AML-193 (cell line): ENCODE results near the gene LYRM1.
A peak's percentile ranks its signal among the peaks of the same experiment; 100 is the strongest.
"Not testable (repeated sequence)": the region's sequence is repeated elsewhere in the genome, so short reads cannot be mapped to it uniquely, and the experiment has no call there.

ENCODE experiments used
- DNase-seq, 2 experiments: peaks; one replicate each; lab custom pipeline; 2025; lab: John Stamatoyannopoulos, UW

LYRM1 gene

DNA sequence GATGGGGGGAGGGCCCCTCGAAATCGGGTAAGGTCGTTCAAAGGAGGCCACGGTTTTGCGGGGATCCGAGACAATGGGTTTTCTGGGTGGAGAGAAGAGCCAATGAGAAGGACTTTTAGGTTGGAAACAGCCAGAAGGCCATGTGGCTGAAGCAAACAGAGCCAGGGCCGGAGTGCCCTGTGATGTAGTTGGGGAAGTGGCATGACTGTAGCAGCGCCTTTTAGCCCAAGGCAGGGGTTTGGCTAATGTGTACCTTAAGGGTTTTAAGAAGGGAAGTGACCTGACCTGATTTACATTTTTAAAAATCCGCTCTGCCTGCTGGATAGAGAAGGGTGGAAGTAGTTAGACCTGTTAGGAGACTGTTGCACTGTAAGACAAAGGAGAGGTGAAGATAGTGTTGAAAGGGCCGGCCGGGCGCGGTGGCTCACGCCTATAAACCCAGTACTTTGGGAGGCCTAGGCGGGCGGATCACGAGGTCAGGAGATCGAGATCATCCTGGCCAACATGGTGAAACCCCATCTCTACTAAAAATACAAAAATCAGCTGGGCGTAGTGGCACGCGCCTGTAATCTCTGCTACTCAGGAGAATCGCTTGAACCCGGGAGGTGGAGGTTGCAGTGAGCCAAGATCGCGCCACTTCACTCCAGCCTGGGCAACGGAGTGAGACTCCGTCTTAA, 1.0 kb downstream of the LYRM1 start:
- peak; percentile 45 to 61 for DNase-seq

DNA sequence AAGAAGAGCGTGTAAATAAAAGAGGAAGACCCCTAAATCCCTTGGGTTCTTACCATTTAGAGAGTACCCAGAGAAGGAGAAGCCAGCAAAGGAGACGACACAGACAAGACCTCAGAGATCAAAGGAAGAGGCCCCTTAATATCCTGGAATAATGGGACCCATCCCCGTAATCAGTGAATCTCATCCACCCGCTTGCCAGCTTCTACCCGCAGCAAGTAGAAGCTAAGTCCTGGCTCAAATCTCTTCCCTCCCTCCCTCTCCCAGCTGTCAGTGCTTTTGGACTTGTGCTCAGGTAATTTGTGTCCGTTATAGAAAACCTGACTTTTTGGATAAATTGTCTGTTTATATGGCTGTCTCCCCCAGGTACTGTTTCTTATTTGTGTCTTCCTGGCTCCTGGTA, 1.9 kb downstream of the LYRM1 start:
- no peak for DNase-seq

DNA sequence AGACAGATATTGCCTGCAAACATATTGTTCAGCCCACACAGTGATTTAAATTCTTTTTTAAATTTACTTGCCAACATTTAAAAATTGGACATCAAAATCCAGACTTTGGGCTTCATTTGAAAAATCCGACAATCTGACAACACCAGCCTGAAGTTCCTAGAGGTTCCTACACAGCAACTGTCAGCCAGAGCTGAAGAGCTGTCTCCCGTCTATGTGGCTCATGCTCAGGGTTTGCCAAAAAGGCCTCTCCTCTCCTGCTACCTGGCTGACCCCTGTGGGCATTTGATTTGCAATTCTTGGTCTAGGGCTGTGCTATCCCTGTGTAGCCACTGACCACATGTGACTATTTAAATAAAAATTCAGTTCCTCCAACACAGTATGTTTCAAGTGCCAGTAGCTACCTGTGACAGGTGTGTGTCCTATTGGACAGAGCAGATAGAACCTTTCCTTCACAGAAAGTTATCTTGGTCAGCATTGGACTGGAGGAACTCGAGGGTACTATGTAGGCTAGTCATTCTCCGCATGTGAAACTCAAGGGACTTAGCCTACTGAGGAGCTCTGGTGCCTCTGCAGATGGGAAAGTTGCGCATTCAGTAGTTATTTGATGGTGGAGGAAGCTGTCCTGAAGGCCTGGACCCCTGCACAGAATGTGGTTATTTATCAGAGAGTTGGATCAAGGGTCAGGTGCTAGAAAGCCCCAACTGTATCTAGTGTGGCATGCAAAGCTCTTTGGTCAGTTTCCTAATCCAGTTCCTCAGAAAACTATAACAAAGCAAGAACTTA, 2.7 kb downstream of the LYRM1 start:
- peak; percentile 14 to 42 for DNase-seq

DNA sequence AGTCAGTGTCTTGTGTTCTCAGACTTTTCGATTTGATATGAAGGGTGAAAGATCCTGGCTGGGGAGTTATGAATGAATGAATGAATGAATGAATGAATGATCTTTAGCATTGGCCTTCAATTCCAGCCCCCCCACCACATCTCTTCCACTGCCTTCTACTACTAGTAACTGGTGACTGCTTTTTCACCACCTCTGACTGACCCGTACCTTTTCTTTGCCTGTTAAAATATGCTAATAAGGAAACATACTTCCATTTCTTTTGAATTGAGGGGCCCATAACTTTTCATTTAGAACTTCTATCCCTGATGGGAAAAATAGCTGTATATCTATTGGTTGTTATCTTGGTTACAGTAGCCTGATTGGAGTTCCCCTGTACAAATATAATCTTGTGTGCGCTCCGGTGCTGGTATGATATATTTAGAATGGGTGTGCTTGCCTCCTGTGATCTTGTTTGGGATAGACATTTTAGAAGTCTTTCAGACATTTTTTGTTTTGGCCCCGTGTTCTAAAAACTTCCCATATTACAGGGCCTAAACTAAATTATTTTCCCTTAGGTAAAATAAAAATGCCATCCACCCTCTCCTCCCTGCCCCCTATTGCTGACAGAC, 3.4 kb downstream of the LYRM1 start:
- no peak for DNase-seq

DNA sequence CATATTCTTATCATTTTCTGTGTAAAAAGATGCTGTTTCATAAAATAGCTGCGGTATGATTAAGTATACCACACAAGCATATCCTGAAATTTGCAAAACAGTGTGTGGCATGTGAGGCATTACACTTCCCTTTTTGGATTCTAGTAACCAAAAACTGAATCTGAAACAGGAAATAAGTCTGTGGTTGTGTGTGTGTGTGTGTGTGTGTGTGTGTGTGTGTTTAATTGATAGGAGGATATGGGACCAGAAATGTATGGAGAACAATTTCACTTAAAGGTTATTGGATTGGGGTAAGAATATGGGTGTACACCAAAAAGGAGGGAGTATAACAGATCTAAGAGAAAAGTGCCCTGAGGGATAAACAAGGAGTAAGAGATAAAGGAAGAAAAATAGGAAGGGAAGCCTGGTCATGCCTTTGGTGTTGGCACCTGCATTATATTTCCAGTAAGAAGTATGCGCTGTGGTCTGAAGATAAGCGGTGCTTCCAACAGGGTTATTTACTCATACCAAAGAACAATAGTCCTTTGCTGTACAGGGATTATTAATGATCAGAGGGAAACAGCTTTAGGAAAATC, 4.0 kb downstream of the LYRM1 start:
- DNase-seq: peak; percentile 83 to 89

DNA sequence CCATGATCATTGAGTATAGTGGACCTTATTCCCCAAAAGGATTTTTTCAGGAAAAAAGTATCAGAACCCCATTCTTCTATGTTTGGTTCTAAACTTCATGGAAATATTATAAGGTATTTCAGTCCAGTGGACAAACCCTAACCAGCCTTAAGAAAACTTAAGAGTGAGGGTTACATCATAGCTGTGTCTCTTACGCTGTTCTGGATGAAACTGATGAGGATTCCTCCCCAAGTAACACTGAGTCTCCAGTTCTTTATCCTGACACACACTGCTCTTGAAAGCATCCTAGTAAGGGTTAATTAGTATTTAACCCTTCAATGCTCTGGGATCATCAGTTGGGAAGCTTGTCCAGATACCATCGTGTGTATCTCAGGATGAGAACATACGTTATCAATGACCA, 5.0 kb downstream of the LYRM1 start:
- DNase-seq: no peak

DNA sequence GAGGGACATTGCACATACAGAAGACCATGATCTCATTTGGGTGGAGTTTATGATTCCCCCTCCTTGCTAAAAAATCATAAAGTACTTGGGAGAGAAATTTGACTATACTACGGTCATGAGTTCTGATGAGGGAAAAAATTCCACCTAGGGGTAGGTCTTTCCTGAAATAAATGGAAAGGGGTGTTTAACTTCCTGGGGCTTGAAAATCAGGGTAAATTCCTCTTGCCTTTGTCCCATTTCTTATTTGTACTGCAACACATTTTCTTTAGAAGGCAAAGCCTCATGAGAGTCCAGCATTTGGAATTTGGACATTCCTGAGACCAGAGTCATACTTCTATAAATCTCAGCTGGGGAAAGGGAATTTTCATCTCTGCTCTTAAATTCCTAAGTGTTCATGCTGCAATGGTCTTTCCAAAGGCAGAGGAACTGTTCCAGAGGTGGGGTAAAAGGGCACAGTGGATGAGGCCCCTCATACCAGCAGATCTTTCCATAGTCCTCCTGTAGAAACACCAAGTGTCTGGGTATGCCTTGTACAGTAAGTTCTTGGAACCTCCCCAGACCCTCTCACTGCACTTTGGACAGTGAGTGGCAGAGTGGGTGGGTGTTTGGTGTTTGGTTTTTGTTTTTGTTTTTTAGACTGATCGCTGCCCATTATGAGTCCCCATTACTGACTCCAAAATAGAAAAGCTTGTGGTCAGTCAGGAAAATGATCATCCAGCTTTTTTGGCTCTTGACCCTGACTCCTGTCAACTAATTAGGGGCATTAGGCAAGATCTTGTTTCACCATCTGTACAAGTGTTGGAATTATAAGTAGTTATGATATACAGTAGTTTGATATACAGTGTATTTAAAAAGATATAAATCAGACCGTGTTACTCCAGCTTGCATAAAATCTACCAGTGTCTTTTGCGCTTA, 6.0 kb downstream of the LYRM1 start:
- no peak for DNase-seq

DNA sequence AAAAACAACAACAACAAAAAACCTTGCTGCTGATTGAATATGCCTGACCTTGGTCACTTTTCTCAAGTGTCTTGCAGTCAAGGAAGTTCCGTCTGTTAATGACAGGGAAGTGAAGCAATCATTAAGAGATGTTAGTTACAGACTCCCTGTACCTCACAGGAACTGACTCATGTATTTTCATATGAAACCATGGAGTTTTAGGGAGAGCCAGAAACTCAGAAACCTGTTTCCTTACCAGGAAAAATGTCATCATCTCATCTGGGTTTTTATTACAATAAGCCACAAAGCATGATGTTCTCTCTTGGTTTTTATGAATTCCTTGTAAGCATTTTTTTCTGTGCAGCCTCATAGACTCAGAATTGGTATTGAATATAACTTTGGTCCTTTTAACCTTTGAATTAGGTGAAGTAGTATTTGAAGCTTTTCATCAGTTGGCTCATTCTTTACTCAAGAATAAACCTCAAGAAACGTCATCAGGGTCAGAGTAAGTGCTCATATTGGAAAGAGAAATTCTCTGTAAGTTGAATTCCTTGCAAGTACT, 10.3 kb downstream of the LYRM1 start:
- DNase-seq: peak; percentile 96 to 97

DNA sequence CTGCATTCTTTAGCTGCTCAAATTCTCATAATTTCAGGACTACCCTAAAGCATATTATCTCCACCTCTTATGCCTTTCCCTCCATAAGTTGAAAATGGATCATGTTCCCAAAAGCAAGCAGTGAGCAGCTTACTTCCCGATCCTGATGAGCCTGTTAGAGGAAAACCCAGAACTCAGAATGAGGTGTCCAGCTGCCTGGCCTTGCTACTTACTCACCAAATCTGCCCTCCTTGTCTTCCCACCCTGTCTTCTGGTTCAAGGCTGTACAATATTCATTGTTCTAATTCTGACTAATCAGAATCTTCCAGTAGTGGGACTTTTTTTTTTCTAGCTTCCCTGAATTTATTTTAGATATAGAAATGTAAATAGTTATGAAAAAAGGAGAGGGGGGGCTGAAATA, 10.8 kb downstream of the LYRM1 start:
- DNase-seq: no peak

DNA sequence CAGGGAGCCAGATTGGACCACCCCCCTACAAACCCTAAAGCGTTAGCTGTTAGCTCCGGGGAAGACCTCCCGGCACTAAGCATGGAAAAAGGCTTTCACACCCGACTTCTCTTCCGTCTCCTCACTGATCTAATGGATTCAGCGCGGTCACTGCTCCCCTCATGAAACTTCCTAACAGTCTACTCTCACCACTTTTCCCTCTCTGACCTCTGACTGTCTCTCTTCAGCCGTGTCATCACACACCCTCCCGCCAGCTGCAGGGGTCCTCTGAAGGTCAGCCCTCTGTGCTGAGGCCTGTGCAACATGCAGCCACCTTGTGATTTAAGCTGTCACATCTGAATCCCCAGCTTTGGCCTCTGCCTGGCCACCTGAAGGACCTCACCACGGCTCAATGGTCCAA, 15.7 kb downstream of the LYRM1 start:
- DNase-seq: no peak

DNA sequence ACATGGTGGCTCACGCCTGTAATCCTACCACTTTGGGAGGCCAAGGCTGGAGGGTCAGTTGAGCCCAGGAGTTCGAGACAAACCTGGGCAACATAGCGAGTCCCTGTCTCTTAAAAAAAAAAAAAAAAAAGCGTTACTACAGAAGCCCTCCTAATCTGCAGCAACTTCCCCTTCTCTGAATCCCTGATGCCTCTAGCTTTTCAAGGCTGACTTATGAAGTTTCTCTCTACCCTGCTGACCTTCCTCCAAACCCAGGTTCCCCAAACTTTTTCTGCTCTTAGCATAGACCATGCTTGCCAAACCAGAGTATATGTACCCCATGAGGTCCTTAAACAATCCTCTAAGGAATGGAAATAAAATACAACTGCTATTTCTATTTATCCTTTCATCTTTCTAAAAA, 16.4 kb downstream of the LYRM1 start:
- DNase-seq: peak; percentile 78 to 79

DNA sequence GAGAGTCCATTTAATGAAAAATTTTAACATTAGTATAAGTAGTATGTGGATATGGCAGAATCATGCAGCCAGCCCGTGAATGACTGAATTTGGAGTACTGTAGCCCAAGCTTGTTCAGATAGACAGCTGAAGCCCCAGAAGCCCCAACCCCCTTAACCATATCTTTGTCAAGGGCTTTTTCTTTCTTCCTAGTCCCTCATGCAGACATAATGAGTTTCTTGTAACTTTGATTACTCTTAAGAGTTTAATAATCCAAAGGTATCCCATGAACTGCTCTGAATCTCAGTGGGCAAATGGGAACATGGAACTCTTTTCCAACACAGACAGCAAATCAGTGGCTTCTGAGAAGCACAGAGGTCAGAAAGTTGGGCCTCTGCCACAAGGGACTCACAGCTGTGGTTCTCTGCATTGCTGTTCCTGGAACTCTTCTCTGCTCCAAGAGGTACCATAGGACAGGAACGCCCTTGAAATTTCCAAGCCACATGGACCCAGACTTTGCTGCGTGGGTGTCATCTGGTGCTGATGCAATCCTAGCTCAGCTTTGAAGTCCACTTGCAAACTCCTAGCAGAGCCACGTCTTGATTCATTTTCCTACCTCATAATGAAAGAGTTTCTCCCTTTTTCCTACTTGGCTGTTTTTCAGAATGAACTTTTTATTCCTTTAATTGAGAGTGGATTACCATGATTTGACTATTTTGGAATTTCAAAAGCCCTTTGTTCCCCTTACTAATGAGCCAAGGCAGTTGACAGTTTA, 18.1 kb downstream of the LYRM1 start:
- no peak for DNase-seq

DNA sequence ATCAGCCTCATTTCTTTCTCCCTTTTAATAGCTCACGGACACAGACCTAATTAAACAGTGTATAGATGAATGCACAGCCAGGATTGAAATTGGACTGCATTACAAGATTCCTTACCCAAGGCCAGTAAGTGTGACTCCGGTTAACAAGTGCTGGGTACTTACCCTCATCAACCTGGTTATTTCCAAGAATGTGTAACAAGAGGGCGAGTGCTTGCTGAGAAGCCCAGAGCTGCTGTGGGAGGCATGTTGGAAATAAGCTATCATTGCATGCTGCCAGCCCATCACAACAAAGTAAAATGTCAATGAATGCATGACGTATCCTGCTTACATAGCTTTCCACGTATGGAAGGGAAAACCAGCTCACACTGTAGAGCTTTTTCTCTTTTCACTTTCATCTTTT, 19.5 kb downstream of the LYRM1 start:
- no peak for DNase-seq

DNA sequence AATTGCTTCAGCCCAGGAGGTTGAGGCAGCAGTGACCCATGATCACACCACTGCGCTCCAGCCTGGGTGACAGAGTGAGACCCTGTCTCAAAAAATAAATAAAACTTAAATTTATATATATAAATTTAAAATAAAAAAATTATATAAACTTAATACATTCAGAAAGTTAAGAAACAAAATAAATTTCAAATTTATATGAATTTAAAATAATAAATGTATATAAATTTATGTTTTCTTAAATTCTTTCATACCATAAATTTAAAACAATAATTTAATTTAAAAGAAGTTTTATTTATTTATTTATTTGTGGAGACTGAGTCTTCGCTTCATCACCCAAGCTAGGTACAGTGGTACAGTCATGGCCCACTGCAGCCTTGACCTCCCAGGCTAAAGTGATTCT, 20.2 kb downstream of the LYRM1 start:
- DNase-seq: no peak

DNA sequence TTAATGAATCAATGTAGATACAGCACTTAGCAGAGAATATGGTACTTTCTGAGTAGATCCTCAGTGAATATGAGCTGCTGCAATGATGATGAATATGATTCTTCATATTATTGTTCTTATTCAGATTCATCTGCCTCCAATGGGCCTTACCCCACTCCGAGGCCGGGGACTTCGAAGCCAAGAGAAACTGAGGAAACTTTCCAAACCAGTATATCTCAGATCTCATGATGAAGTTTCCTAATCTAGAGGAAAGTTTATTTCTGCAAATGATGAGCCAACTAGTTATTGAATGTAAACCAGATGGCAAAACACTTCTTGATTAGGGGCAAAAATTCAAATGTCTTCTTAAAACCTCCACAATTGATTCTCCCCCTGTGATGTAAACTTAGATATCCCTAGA, 23.3 kb downstream of the LYRM1 start:
- no peak for DNase-seq

DNA sequence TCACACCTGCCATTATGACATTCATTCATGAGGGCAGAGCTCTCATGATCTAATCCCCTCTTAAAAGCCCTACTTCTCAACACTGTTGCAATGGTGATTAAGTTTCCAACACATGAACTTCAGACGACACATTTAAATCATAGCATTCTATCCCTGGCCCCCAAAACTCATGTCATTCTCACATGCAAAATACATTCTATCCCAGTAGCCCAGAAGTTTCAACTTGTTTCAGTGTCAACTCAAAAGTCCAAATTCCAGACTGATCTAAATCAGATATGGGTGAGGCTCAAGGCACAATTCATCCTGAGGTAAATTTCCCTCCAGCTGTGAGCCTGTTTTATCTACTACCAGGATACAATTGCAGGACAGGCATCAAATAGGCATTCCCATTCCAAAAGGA, 25.2 kb downstream of the LYRM1 start:
- DNase-seq: no peak

DNA sequence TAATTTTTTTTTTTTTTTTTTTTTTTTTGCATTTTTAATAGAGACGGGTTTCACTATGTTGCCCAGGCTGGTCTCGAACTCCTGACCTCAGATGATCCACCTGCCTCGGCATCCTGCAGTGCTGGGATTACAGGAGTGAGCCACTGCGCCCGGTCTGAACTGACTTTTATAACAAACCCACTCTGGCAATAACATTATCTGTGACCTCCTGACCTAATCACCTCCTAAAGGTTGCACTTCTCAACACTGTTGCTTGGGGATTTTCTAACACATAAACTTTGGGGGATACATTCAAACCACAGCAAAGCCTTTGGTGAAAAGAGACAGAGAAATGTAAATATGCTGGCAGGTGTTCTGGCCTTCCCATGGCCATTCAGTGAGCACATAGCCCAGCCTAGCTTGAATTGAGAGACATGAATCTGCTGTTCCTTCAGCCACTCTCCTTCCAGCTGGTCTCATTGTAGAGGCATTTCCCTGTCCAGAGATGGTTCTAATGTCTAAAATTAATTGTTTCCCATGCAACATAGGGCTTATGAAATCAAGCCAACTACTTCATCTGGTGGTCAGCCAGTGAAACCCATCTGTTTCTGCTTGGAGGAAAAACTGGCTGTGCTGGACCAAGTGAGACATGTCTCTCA, 28.3 kb downstream of the LYRM1 start:
- DNase-seq: no peak

DNA sequence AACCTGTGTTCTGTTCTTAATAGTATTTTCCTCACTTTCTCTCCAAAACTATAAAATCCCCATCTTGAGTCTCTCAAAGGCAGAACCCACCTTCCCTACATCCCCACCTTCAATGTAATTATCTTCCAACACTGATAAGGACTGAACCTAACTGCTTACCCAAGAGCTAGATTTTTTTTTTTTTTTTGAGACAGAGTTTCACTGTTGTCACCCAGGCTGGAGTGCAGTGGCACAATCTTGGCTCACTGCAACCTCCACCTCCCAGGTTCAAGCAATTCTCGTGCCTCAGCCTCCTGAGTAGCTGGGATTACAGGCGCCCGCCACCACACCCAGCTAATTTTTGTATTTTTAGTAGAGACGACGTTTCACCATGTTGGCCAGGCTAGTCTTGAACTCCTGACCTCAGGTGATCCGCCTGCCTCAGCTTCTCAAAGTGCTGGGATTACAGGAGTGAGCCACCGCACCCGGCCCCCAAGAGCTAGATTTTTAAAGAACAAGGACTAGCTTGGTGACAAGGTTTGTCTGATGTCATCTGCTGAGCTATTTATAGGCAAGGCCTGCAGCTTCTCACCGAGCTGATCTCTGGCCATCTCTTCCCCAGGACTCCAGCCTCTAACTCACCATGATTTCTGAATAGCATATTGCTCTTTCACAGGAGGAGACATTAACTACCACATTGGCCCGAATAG, 29.2 kb downstream of the LYRM1 start:
- not testable (repeated sequence) for DNase-seq

DNA sequence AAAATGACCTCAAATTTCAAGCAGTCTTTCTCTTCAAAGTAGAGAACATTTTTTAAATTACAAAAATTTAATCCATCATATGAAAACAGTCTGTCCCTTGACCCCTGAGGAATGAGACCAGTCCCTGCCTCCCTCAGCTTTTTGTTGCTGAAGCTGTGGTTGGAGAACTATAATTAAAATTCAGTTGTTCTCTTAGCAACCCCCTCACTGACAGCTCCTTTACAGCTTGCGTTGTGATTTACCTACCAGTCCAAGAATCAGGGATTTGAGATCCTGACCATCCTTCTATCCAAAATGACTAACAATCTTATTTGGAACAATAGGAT, 29.8 kb downstream of the LYRM1 start:
- no peak for DNase-seq

DNA sequence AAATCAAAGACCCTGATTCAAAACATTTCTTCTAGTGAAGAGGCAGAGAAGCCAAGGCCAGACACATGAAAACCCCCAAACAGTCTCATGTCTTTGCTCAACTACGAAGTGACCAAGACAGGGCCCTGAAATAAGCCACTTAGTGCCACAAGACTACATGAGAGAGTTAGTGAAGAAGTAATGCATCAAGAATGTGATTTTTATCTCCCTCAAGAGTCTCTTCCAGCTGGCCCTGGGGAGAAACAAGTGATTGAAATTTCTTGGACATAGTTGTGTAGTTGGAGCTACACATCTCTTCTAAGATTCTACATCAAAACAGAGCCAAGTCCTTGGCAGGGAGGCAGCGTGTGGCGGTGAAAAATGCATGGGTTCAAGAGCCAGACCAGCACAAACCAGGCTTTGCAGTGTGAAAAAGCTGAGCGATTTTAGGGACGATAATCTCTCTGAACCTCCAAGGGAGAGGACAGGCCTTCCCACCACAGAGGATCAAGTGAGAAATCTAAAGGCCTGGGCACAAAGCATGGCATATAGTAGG, 30.6 kb downstream of the LYRM1 start:
- no peak for DNase-seq
